Upper lobe of left lung (tissue), 4 donors: ENCODE measurements around the gene PTPRN2.

ENCODE experiments used
- CTCF ChIP-seq, 6 experiments: fragments of 450-650 bp in 4 of 6; fragments of 200-600 bp in 2 of 6; sonication (generic) in 2 of 6; IDR thresholded peaks; one replicate each; pipeline ENCODE4 v1.5.1; 2016 to 2019; ENCODE audit warnings: antibody characterized with exemption in 6 of 6
- POLR2A ChIP-seq, 4 donors: fragments of 450-650 bp; IDR thresholded peaks; one replicate each; pipeline ENCODE4 v1.5.1; 2016 to 2017; ENCODE audit warnings: antibody characterized with exemption in 4 of 4, mild to moderate bottlenecking in 2 of 4

GRCh38 chr7:158501393-158502067 lies 86.1 kb downstream of the PTPRN2 start:
- TF ChIP-seq CTCF (IDR thresholded peaks at IDR 0.05), result no peak
- no peak for TF ChIP-seq POLR2A (IDR thresholded peaks at IDR 0.05)
